Uterus (tissue), 2 donors: ENCODE results near the gene RSRP1.
"Not testable (repeated sequence)": the region's sequence is repeated elsewhere in the genome, so short reads cannot be mapped to it uniquely, and the experiment has no call there.

Experiments
- CTCF ChIP-seq, 4 experiments: fragments of 200-600 bp in 2 of 4; fragments of 450-650 bp in 2 of 4; sonication (generic) in 2 of 4; IDR thresholded peaks; one replicate each; pipeline ENCODE4 v1.5.1; 2016 to 2019; ENCODE audit warnings: antibody characterized with exemption in 4 of 4, mild to moderate bottlenecking in 2 of 4, moderate library complexity in 1 of 4
- POLR2A ChIP-seq, 2 donors: fragments of 450-650 bp; IDR thresholded peaks; one replicate each; pipeline ENCODE4 v1.6.1; 2016; ENCODE audit warnings: antibody characterized with exemption in 2 of 2, mild to moderate bottlenecking in 1 of 2, moderate library complexity in 1 of 2

- TF ChIP-seq POLR2A, CTCF (IDR thresholded peaks at IDR 0.05): not testable (repeated sequence)
Measured at GRCh38 chr1:25235411-25235810, 11.8 kb downstream of the RSRP1 start.
